AG04450 (cell line): ENCODE data around the gene LARGE1. TPM values are rescaled to one million over a fixed set of nuclear protein-coding genes. Genes with fewer than 3 reads are reported as not detected.

ENCODE experiments used
- CTCF ChIA-PET: fragments of 300-600, 350-600 bp; formaldehyde crosslinking; extraction: SDS; loops from one replicate; lab custom pipeline; 2022; ENCODE audit warnings: antibody characterized with exemption, inconsistent platforms; lab: Charles Lee
- POLR2A ChIA-PET: fragments of 350-600 bp; formaldehyde crosslinking; extraction: SDS; loops from one replicate; lab custom pipeline; 2021; ENCODE audit warnings: antibody characterized with exemption, inconsistent platforms; lab: Yijun Ruan, JAX
- DNase-seq: peaks from one replicate; pipeline ENCODE4 v3.0.0-alpha.2; 2011; ENCODE audit warnings: low read depth, low spot score
- H3K27ac ChIP-seq: one replicate; pipeline ENCODE4 v1.5.1; 2012; ENCODE audit warnings: low read depth, low read length, control low read depth
- H3K27me3 ChIP-seq: one replicate; pipeline ENCODE4 v1.6.0; 2012; ENCODE audit warnings: low read length; ENCODE audit not compliant: control insufficient read depth, insufficient read depth
- H3K4me3 ChIP-seq: 2 replicates; pipeline ENCODE4 v1.5.1; 2011; ENCODE audit warnings: mild to moderate bottlenecking, low read depth, low read length, control low read depth
- H3K9me3 ChIP-seq: 2 replicates; pipeline ENCODE4 v1.5.1; 2012; ENCODE audit warnings: low read length; ENCODE audit not compliant: control insufficient read depth, insufficient read depth
- CTCF ChIP-seq: IDR thresholded peaks from 2 replicates; pipeline ENCODE4 v1.5.1; 2011; ENCODE audit warnings: low read depth, low read length, control low read depth, inconsistent platforms
- polyA plus RNA-seq: library from polyadenylated mRNA; depleted of rRNA; stranded (reverse); fragments of >200 nt; gene quantifications from 2 replicates; pipeline ENCODE4 v1.2.3, GENCODE V29; 2011

The LARGE1 gene
- polyA plus RNA-seq, 1 experiment = 8.4 TPM

- CTCF ChIA-PET = no interaction called here
- no peak for DNase-seq
- Histone ChIP-seq H3K4me3 (no peak overlapping the region), H3K27ac (no peak overlapping the region), H3K9me3 (no peaks in the 10 kb centered on the region), H3K27me3 (no peaks in the 10 kb centered on the region)
- TF ChIP-seq CTCF = no peak
- POLR2A ChIA-PET = no interaction called here
These were observed 529.0 kb downstream of the LARGE1 start for GRCh38 chr22:33391298-33391697.

GRCh38 chr22:33389936-33390335, 530.3 kb downstream of the LARGE1 start:
- TF ChIP-seq CTCF = no peak
- H3K27ac ChIP-seq = peak overlapping the region; percentile 39
- CTCF ChIA-PET = no interaction called here
- peak; percentile 4 for DNase-seq
- H3K9me3 ChIP-seq = no peaks in the 10 kb centered on the region
- POLR2A ChIA-PET = no interaction called here
- H3K4me3 ChIP-seq = no peak overlapping the region
- no peaks in the 10 kb centered on the region for H3K27me3 ChIP-seq

GRCh38 chr22:33386270-33386669, 534.0 kb downstream of the LARGE1 start:
- no peak overlapping the region for H3K27ac ChIP-seq
- H3K27me3 ChIP-seq = no peaks in the 10 kb centered on the region
- ChIA-PET CTCF (interaction anchor here (0.6 to 1.2 kb wide), 2 partner anchors 147 to 1845 kb away, joined by 3 to 11 read pairs; no protein-coding TSS in a partner anchor), POLR2A (no interaction called here)
- no peak for DNase-seq
- no peak overlapping the region for H3K4me3 ChIP-seq
- TF ChIP-seq CTCF = no peak
- no peaks in the 10 kb centered on the region for H3K9me3 ChIP-seq

GRCh38 chr22:33385611-33386010, 534.7 kb downstream of the LARGE1 start:
- H3K4me3 ChIP-seq = no peak overlapping the region
- no peak for TF ChIP-seq CTCF
- no peak overlapping the region for H3K27ac ChIP-seq
- CTCF ChIA-PET = interaction anchor here (0.6 to 1.2 kb wide), 4 partner anchors 55 to 1846 kb away, joined by 3 to 11 read pairs (median 4); no protein-coding TSS in a partner anchor
- H3K9me3 ChIP-seq = no peaks in the 10 kb centered on the region
- no peak for DNase-seq
- POLR2A ChIA-PET = no interaction called here
- no peaks in the 10 kb centered on the region for H3K27me3 ChIP-seq

GRCh38 chr22:33382436-33382835, 537.8 kb downstream of the LARGE1 start:
- H3K27me3 ChIP-seq = no peaks in the 10 kb centered on the region
- no peak overlapping the region for H3K4me3 ChIP-seq
- no peak overlapping the region for H3K27ac ChIP-seq
- DNase-seq = no peak
- H3K9me3 ChIP-seq = no peaks in the 10 kb centered on the region
- ChIA-PET POLR2A (no interaction called here), CTCF (no interaction called here)
- TF ChIP-seq CTCF = no peak
